GM12878 (cell line): ENCODE data around the gene ANGPTL5. TPM values are rescaled to one million over a fixed set of nuclear protein-coding genes. Genes with fewer than 3 reads are reported as not detected.

Experiments used
- ATAC-seq: fragments of 200-7000 bp; cut with Tn5 transposase; 3 replicates; pipeline ENCODE4 v1.9.1; 2020; ENCODE audit warnings: mild to moderate bottlenecking, moderate library complexity
- BruUV-seq: library from RNA; stranded (reverse); fragments of 400-500 nt; replicated peaks from 2 replicates; lab custom pipeline; 2021; lab: Mats Ljungman, UMichigan
- CTCF ChIA-PET: fragments of 300-600 bp; sonication (Branson Sonifier 250); formaldehyde crosslinking; extraction: SDS; loops from one replicate; lab custom pipeline; 2021; ENCODE audit warnings: inconsistent platforms; lab: Yijun Ruan, JAX
- POLR2A ChIA-PET: fragments of 350-600 bp; formaldehyde crosslinking; extraction: SDS; loops from one replicate; lab custom pipeline; 2021; ENCODE audit warnings: inconsistent platforms; lab: Charles Lee
- RAD21 ChIA-PET: fragments of 300-600 bp; sonication (Branson Sonifier 250); formaldehyde crosslinking; loops from one replicate; lab custom pipeline; 2023; ENCODE audit warnings: antibody characterized with exemption; ENCODE audit not compliant: unreplicated experiment; lab: Charles Lee
- SMC1A ChIA-PET: fragments of 300-600 bp; sonication (Branson Sonifier 250); formaldehyde crosslinking; loops from one replicate; lab custom pipeline; 2023; ENCODE audit not compliant: unreplicated experiment, uncharacterized antibody; lab: Charles Lee
- DNase-seq: peaks from one replicate; pipeline ENCODE4 v3.0.0-alpha.2; 2011; ENCODE audit warnings: low read depth, low spot score
- FAIRE-seq: peaks from 3 replicates; lab custom pipeline; 2011; peaks lifted over from hg19 to GRCh38; lab: Jason Lieb, UNC
- H2AFZ ChIP-seq: 2 replicates; pipeline ENCODE4 v1.6.0; 2011; ENCODE audit warnings: low read depth, low read length, control low read depth; ENCODE audit not compliant: control insufficient read depth
- H3K27ac ChIP-seq: 2 replicates; pipeline ENCODE4 v1.5.1; 2011; ENCODE audit warnings: control low read depth; ENCODE audit not compliant: control insufficient read depth, insufficient read depth
- H3K27me3 ChIP-seq, 2 experiments: replicated peaks in 1 of 2; 2 replicates each; pipeline versions ENCODE4 v1.6.0 to v1.6.1; 2011; ENCODE audit warnings: low read length in 1 of 2; ENCODE audit not compliant: control insufficient read depth in 2 of 2, insufficient read depth in 2 of 2
- H3K36me3 ChIP-seq, 2 experiments: 2 replicates each; pipeline ENCODE4 v1.5.1; 2011; ENCODE audit warnings: low read length in 1 of 2; ENCODE audit not compliant: control insufficient read depth in 2 of 2, insufficient read depth in 2 of 2
- H3K4me1 ChIP-seq: 2 replicates; pipeline ENCODE4 v1.6.1; 2011; ENCODE audit warnings: mild to moderate bottlenecking, low read length, moderate library complexity, mixed read lengths; ENCODE audit not compliant: control insufficient read depth, insufficient read depth
- H3K4me2 ChIP-seq: 2 replicates; pipeline ENCODE4 v1.6.0; 2011; ENCODE audit warnings: control low read depth; ENCODE audit not compliant: control insufficient read depth, insufficient read depth
- H3K4me3 ChIP-seq: fragments of 200-600 bp; sonication (generic); 2 replicates; pipeline ENCODE4 v1.5.1; 2016
- H3K79me2 ChIP-seq: 2 replicates; pipeline ENCODE4 v1.6.0; 2011; ENCODE audit warnings: low read length; ENCODE audit not compliant: control insufficient read depth, insufficient read depth
- H3K9ac ChIP-seq: 2 replicates; pipeline ENCODE4 v1.8.0; 2011; ENCODE audit warnings: low read length, control low read depth, mixed read lengths; ENCODE audit not compliant: control insufficient read depth, insufficient read depth
- H3K9me3 ChIP-seq: replicated peaks from 3 replicates; pipeline ENCODE4 v1.5.1; 2011; ENCODE audit warnings: mild to moderate bottlenecking, low read length; ENCODE audit not compliant: control insufficient read depth, insufficient read depth
- H4K20me1 ChIP-seq: 2 replicates; pipeline ENCODE4 v1.6.0; 2011; ENCODE audit not compliant: control insufficient read depth, insufficient read depth
- ATF2 ChIP-seq: IDR thresholded peaks from 2 replicates; pipeline ENCODE4 v1.6.1; 2012; ENCODE audit warnings: low read length, inconsistent platforms
- CBX3 ChIP-seq: fragments of 200-600 bp; sonication (generic); IDR thresholded peaks from 2 replicates; pipeline ENCODE4 v1.6.1; 2016; ENCODE audit warnings: low read depth, borderline replicate concordance
- DPF2 ChIP-seq: fragments of 450-650 bp; IDR thresholded peaks from 2 replicates; pipeline ENCODE4 v1.6.1; 2017; ENCODE audit warnings: mild to moderate bottlenecking
- EGR1 ChIP-seq, 2 experiments: IDR thresholded peaks; 1 replicate in 1 of 2; 2 replicates in 1 of 2; pipeline ENCODE4 v1.6.1; 2011 to 2012; ENCODE audit warnings: low read depth in 2 of 2, low read length in 2 of 2, borderline replicate concordance in 1 of 2, mild to moderate bottlenecking in 1 of 2, moderate library complexity in 1 of 2
- IRF4 ChIP-seq: IDR thresholded peaks from 2 replicates; pipeline ENCODE4 v1.6.1; 2011; ENCODE audit warnings: low read depth, low read length
- KDM1A ChIP-seq: fragments of 200-600 bp; sonication (generic); IDR thresholded peaks from 2 replicates; pipeline ENCODE4 v1.6.1; 2016; ENCODE audit warnings: borderline replicate concordance
- MEF2B ChIP-seq: fragments of 450-650 bp; IDR thresholded peaks from 2 replicates; pipeline ENCODE4 v1.6.1; 2018; ENCODE audit warnings: mild to moderate bottlenecking, moderate library complexity; ENCODE audit not compliant: partially characterized antibody, poor library complexity, severe bottlenecking
- NBN ChIP-seq: fragments of 450-650 bp; IDR thresholded peaks from 2 replicates; pipeline ENCODE4 v1.6.1; 2016
- RELA ChIP-seq: fragments of 450-650 bp; IDR thresholded peaks from 2 replicates; pipeline ENCODE4 v1.8.0; 2014; ENCODE audit warnings: borderline replicate concordance; ENCODE audit not compliant: partially characterized antibody
- RELB ChIP-seq: fragments of 450-650 bp; IDR thresholded peaks from 2 replicates; pipeline ENCODE4 v1.6.1; 2017; ENCODE audit warnings: low read depth, mild to moderate bottlenecking, moderate library complexity
- RFX5 ChIP-seq: IDR thresholded peaks from 2 replicates; pipeline ENCODE4 v1.6.1; 2011; ENCODE audit warnings: low read depth, low read length, improper control_type of control experiment
- SIX5 ChIP-seq: IDR thresholded peaks from 2 replicates; pipeline ENCODE4 v1.6.1; 2011; ENCODE audit warnings: mild to moderate bottlenecking, low read depth, low read length, moderate library complexity; ENCODE audit not compliant: severe bottlenecking
- TCF12 ChIP-seq: IDR thresholded peaks from 2 replicates; pipeline ENCODE4 v1.6.1; 2011; ENCODE audit warnings: low read depth, mild to moderate bottlenecking, low read length
- USF2 ChIP-seq: IDR thresholded peaks from 2 replicates; pipeline ENCODE4 v1.6.1; 2011; ENCODE audit warnings: low read depth, low read length, improper control_type of control experiment, borderline replicate concordance
- YBX1 ChIP-seq: fragments of 450-650 bp; IDR thresholded peaks from 2 replicates; pipeline ENCODE4 v1.6.1; 2016; ENCODE audit warnings: antibody characterized with exemption
- ZBTB40 ChIP-seq: fragments of 450-650 bp; IDR thresholded peaks from 2 replicates; pipeline ENCODE4 v1.6.1; 2016; ENCODE audit warnings: mild to moderate bottlenecking, moderate library complexity, borderline replicate concordance
- WGBS: methylation state at CpG from one replicate; pipeline ENCODE4 v1.1.6; 2016; ENCODE audit warnings: low lambda C conversion rate; ENCODE audit not compliant: insufficient replicate concordance, insufficient coverage; ENCODE audit errors: missing lambda C conversion rate; 5-methylcytosine and 5-hydroxymethylcytosine counted together
- in situ Hi-C: fragments of 300-500 bp; cut with MboI; formaldehyde crosslinking; loops from 9 replicates; pipeline ENCODE4 v1.14.3; 2018; ENCODE audit warnings: mixed read lengths
- intact Hi-C: fragments of 100-400 bp; cut with micrococcal nuclease; formaldehyde crosslinking; loops from one replicate; pipeline ENCODE4 v1.14.2; 2022; ENCODE audit not compliant: unreplicated experiment
- polyA plus RNA-seq, 11 experiments: library from polyadenylated mRNA; depleted of rRNA in 4 of 11; unstranded in 6 of 11; stranded (reverse) in 5 of 11; fragments of >200 nt; fragmentation: Nextera tagmentation in 4 of 11; fragmentation: Illumina TruSeq in 1 of 11; extraction: Ambion mirVana in 4 of 11; extraction: Trizol in 1 of 11; gene quantifications; 1 replicate in 1 of 11; 2 replicates in 10 of 11; pipeline versions ENCODE4 v1.2.1 to v1.2.3, GENCODE V29; 2011 to 2016; ENCODE audit warnings: inconsistent platforms in 2 of 11, missing spikeins in 2 of 11, low read depth in 1 of 11
- total RNA-seq, 4 experiments: library from RNA; depleted of rRNA in 3 of 4; stranded (reverse); fragments of >200 nt in 3 of 4; fragmentation: Illumina TruSeq in 1 of 4; extraction: Trizol in 1 of 4; gene quantifications; 2 replicates each; pipeline versions ENCODE4 v1.2.1 to v1.2.3, GENCODE V29; 2013 to 2021

Gene ANGPTL5
- total and polyA plus RNA-seq, 10 of the 15 experiments (the other 5 are each of a cell fraction or from before 2014, with no cell fraction given): not detected

GRCh38 chr11:101923554-101923953, 7.2 kb upstream of the ANGPTL5 start:
- no peaks in the 10 kb centered on the region for H3K36me3 ChIP-seq
- ATAC-seq (no peak), DNase-seq (no peak), FAIRE-seq (no peak)
- no peak overlapping the region for H3K4me2 ChIP-seq
- ChIA-PET POLR2A (no interaction called here), SMC1A (interaction anchor here (0.7 kb wide), 1 partner anchor 22 kb away, joined by 3 read pairs; no protein-coding TSS in a partner anchor), CTCF (no interaction called here), RAD21 (no interaction called here)
- intact Hi-C loops: no loop called here
- no TSS peak for BruUV-seq
- H3K9ac ChIP-seq: no peak overlapping the region
- H3K4me1 ChIP-seq: no peaks in the 10 kb centered on the region
- WGBS: 50% methylated on average over 2 of the region's 2 CpGs
- no peaks in the 10 kb centered on the region; a peak in 1 of 4 replicates for H3K27me3 ChIP-seq
- H3K4me3 ChIP-seq: no peak overlapping the region
- H4K20me1 ChIP-seq: no peaks in the 10 kb centered on the region
- in situ Hi-C loops: no loop called here
- no peak overlapping the region for H3K27ac ChIP-seq
- no peak overlapping the region for H2AFZ ChIP-seq
- no peaks in the 10 kb centered on the region for H3K79me2 ChIP-seq
- no peaks in the 10 kb centered on the region for H3K9me3 ChIP-seq
- TF ChIP-seq IRF4 (no peak), YBX1 (no peak), ATF2 (no peak), KDM1A (no peak), RFX5 (no peak), ZBTB40 (no peak), TCF12 (no peak), RELA (no peak), EGR1 (IDR thresholded peaks at IDR 0.05; ENCODE audit: borderline replicate concordance in 1 of 2, low read depth in 2 of 2, low read length in 2 of 2) (no peak), USF2 (no peak), NBN (no peak), CBX3 (no peak), SIX5 (no peak), DPF2 (no peak), RELB (no peak), MEF2B (no peak)
